ENCODE data around the gene BAD.

- TF ChIP-seq CTCF (IDR thresholded peaks at IDR 0.05), result no peak
- no peak for TF ChIP-seq POLR2AphosphoS5 (IDR thresholded peaks at IDR 0.05)
- TF ChIP-seq POLR2A (IDR thresholded peaks at IDR 0.05), result no peak
Measured at GRCh38 chr11:64224151-64224890, 60.1 kb downstream of the BAD start.

Data from transverse colon (tissue), 4 donors.